Measurements from ENCODE around the gene FBXL15.

Gene FBXL15

GRCh38 chr10:102384606-102385429, 35.8 kb upstream of the FBXL15 start:
- H3K27ac ChIP-seq (ENCODE audit: low read depth, low read length), result peak overlapping the region; percentile 65

GRCh38 chr10:102389894-102390293, 30.7 kb upstream of the FBXL15 start:
- peaks cover 5 to 24% (median 21%) of the 10 kb centered on the region in 5 donors for H3K4me1 ChIP-seq (ENCODE audit: control insufficient read depth in 5 of 5, insufficient read depth in 5 of 5, low read length in 5 of 5)
- no peaks in the 10 kb centered on the region for H3K36me3 ChIP-seq (ENCODE audit: control insufficient read depth in 5 of 5, insufficient read depth in 5 of 5, low read length in 5 of 5)
- no peak overlapping the region for H3K27ac ChIP-seq (ENCODE audit: low read depth, low read length)
- no peaks in the 10 kb centered on the region for H3K9me3 ChIP-seq (ENCODE audit: control insufficient read depth in 5 of 5, low read length in 5 of 5)
- no peaks in the 10 kb centered on the region for H3K27me3 ChIP-seq (ENCODE audit: control insufficient read depth in 5 of 5, insufficient read depth in 4 of 5, low read length in 5 of 5)
- H3K4me3 ChIP-seq (ENCODE audit: low read depth in 1 of 5, low read length in 5 of 5), result no peak overlapping the region
- no peak overlapping the region for H3K9ac ChIP-seq (ENCODE audit: low read length in 5 of 5)

More at GRCh38 chr10:102384606-102385429, 35.8 kb upstream of the FBXL15 start:
- no peaks in the 10 kb centered on the region for H3K27me3 ChIP-seq (ENCODE audit: control insufficient read depth in 5 of 5, insufficient read depth in 4 of 5, low read length in 5 of 5)
- H3K9me3 ChIP-seq (ENCODE audit: control insufficient read depth in 5 of 5, low read length in 5 of 5), result no peaks in the 10 kb centered on the region
- H3K4me1 ChIP-seq (ENCODE audit: control insufficient read depth in 5 of 5, insufficient read depth in 5 of 5, low read length in 5 of 5), result peaks cover 5 to 16% (median 13%) of the 10 kb centered on the region in 5 donors
- peaks cover 0 to 33% (median 31%) of the 10 kb centered on the region in 5 donors for H3K36me3 ChIP-seq (ENCODE audit: control insufficient read depth in 5 of 5, insufficient read depth in 5 of 5, low read length in 5 of 5)
- peak overlapping the region in 1 of 5 donors; percentile 17 for H3K9ac ChIP-seq (ENCODE audit: low read length in 5 of 5)
- no peak overlapping the region for H3K4me3 ChIP-seq (ENCODE audit: low read depth in 1 of 5, low read length in 5 of 5)

GRCh38 chr10:102392306-102392705, 28.3 kb upstream of the FBXL15 start:
- Histone ChIP-seq H3K4me3 (ENCODE audit: low read depth in 1 of 5, low read length in 5 of 5) (no peak overlapping the region), H3K27ac (ENCODE audit: low read depth, low read length) (no peak overlapping the region), H3K4me1 (ENCODE audit: control insufficient read depth in 5 of 5, insufficient read depth in 5 of 5, low read length in 5 of 5) (peaks cover 0 to 29% (median 25%) of the 10 kb centered on the region in 5 donors), H3K9ac (ENCODE audit: low read length in 5 of 5) (no peak overlapping the region), H3K27me3 (ENCODE audit: control insufficient read depth in 5 of 5, insufficient read depth in 4 of 5, low read length in 5 of 5) (no peaks in the 10 kb centered on the region), H3K9me3 (ENCODE audit: control insufficient read depth in 5 of 5, low read length in 5 of 5) (no peaks in the 10 kb centered on the region), H3K36me3 (ENCODE audit: control insufficient read depth in 5 of 5, insufficient read depth in 5 of 5, low read length in 5 of 5) (peaks cover 0 to 6% (median 6%) of the 10 kb centered on the region in 5 donors)

- Histone ChIP-seq H3K27me3 (ENCODE audit: control insufficient read depth in 5 of 5, insufficient read depth in 4 of 5, low read length in 5 of 5) (no peaks in the 10 kb centered on the region), H3K4me1 (ENCODE audit: control insufficient read depth in 5 of 5, insufficient read depth in 5 of 5, low read length in 5 of 5) (peaks cover 0 to 32% (median 28%) of the 10 kb centered on the region in 5 donors), H3K4me3 (ENCODE audit: low read depth in 1 of 5, low read length in 5 of 5) (peak overlapping the region; percentile 64 to 99 (median 72)), H3K9me3 (ENCODE audit: control insufficient read depth in 5 of 5, low read length in 5 of 5) (no peaks in the 10 kb centered on the region), H3K27ac (ENCODE audit: low read depth, low read length) (peak overlapping the region; percentile 96), H3K9ac (ENCODE audit: low read length in 5 of 5) (peak overlapping the region; percentile 48 to 99 (median 90)), H3K36me3 (ENCODE audit: control insufficient read depth in 5 of 5, insufficient read depth in 5 of 5, low read length in 5 of 5) (peaks cover 0 to 19% (median 18%) of the 10 kb centered on the region in 5 donors)
Observed at GRCh38 chr10:102393411-102394078, 27.1 kb upstream of the FBXL15 start.

GRCh38 chr10:102394079-102394800, 26.4 kb upstream of the FBXL15 start:
- no peaks in the 10 kb centered on the region for H3K9me3 ChIP-seq (ENCODE audit: control insufficient read depth in 5 of 5, low read length in 5 of 5)
- peaks cover 1 to 39% (median 32%) of the 10 kb centered on the region in 5 donors for H3K4me1 ChIP-seq (ENCODE audit: control insufficient read depth in 5 of 5, insufficient read depth in 5 of 5, low read length in 5 of 5)
- H3K27me3 ChIP-seq (ENCODE audit: control insufficient read depth in 5 of 5, insufficient read depth in 4 of 5, low read length in 5 of 5), result no peaks in the 10 kb centered on the region
- peak overlapping the region; percentile 77 to 99 (median 95) for H3K4me3 ChIP-seq (ENCODE audit: low read depth in 1 of 5, low read length in 5 of 5)
- peak overlapping the region; percentile 56 to 99 (median 90) for H3K9ac ChIP-seq (ENCODE audit: low read length in 5 of 5)
- peak overlapping the region; percentile 96 for H3K27ac ChIP-seq (ENCODE audit: low read depth, low read length)
- H3K36me3 ChIP-seq (ENCODE audit: control insufficient read depth in 5 of 5, insufficient read depth in 5 of 5, low read length in 5 of 5), result peaks cover 0 to 20% (median 18%) of the 10 kb centered on the region in 5 donors

- H3K36me3 ChIP-seq (ENCODE audit: control insufficient read depth in 5 of 5, insufficient read depth in 5 of 5, low read length in 5 of 5), result peaks cover 0 to 22% (median 18%) of the 10 kb centered on the region in 5 donors
- peak overlapping the region; percentile 96 for H3K27ac ChIP-seq (ENCODE audit: low read depth, low read length)
- H3K27me3 ChIP-seq (ENCODE audit: control insufficient read depth in 5 of 5, insufficient read depth in 4 of 5, low read length in 5 of 5), result no peaks in the 10 kb centered on the region
- peak overlapping the region; percentile 77 to 99 (median 95) for H3K4me3 ChIP-seq (ENCODE audit: low read depth in 1 of 5, low read length in 5 of 5)
- H3K4me1 ChIP-seq (ENCODE audit: control insufficient read depth in 5 of 5, insufficient read depth in 5 of 5, low read length in 5 of 5), result peaks cover 3 to 45% (median 38%) of the 10 kb centered on the region in 5 donors
- peak overlapping the region; percentile 30 to 99 (median 90) for H3K9ac ChIP-seq (ENCODE audit: low read length in 5 of 5)
- no peaks in the 10 kb centered on the region for H3K9me3 ChIP-seq (ENCODE audit: control insufficient read depth in 5 of 5, low read length in 5 of 5)
Observed at GRCh38 chr10:102394801-102395399, 25.7 kb upstream of the FBXL15 start.

GRCh38 chr10:102395400-102396316, 25.0 kb upstream of the FBXL15 start, which contains the start of gene NFKB2:
TSS of gene NFKB2 (plus strand) at chr10:102395705. CDS start at chr10:102395960, 255 bp downstream.
- Histone ChIP-seq H3K36me3 (ENCODE audit: control insufficient read depth in 5 of 5, insufficient read depth in 5 of 5, low read length in 5 of 5) (peaks cover 0 to 30% (median 24%) of the 10 kb centered on the region in 5 donors), H3K4me1 (ENCODE audit: control insufficient read depth in 5 of 5, insufficient read depth in 5 of 5, low read length in 5 of 5) (peaks cover 3 to 48% (median 39%) of the 10 kb centered on the region in 5 donors), H3K9ac (ENCODE audit: low read length in 5 of 5) (peak within 1 kb of the TSS; percentile 89 to 99 (median 90)), H3K4me3 (ENCODE audit: low read depth in 1 of 5, low read length in 5 of 5) (peak within 1 kb of the TSS; percentile 82 to 99 (median 95)), H3K9me3 (ENCODE audit: control insufficient read depth in 5 of 5, low read length in 5 of 5) (no peaks in the 10 kb centered on the region), H3K27ac (ENCODE audit: low read depth, low read length) (peak within 1 kb of the TSS; percentile 96), H3K27me3 (ENCODE audit: control insufficient read depth in 5 of 5, insufficient read depth in 4 of 5, low read length in 5 of 5) (no peaks in the 10 kb centered on the region)

- Histone ChIP-seq H3K4me3 (ENCODE audit: low read depth in 1 of 5, low read length in 5 of 5) (peak overlapping the region; percentile 82 to 99 (median 95)), H3K9me3 (ENCODE audit: control insufficient read depth in 5 of 5, low read length in 5 of 5) (no peaks in the 10 kb centered on the region), H3K27ac (ENCODE audit: low read depth, low read length) (peak overlapping the region; percentile 96), H3K4me1 (ENCODE audit: control insufficient read depth in 5 of 5, insufficient read depth in 5 of 5, low read length in 5 of 5) (peaks cover 3 to 48% (median 39%) of the 10 kb centered on the region in 5 donors), H3K9ac (ENCODE audit: low read length in 5 of 5) (peak overlapping the region; percentile 80 to 92 (median 90)), H3K27me3 (ENCODE audit: control insufficient read depth in 5 of 5, insufficient read depth in 4 of 5, low read length in 5 of 5) (no peaks in the 10 kb centered on the region), H3K36me3 (ENCODE audit: control insufficient read depth in 5 of 5, insufficient read depth in 5 of 5, low read length in 5 of 5) (peaks cover 0 to 36% (median 30%) of the 10 kb centered on the region in 5 donors)
Observed at GRCh38 chr10:102396317-102396650, 24.4 kb upstream of the FBXL15 start.
